HEK293 (cell line): ENCODE measurements around the gene WNT9B.

Experiments used
- CTCF ChIA-PET: fragments of 350-600 bp; formaldehyde crosslinking; extraction: SDS; loops from one replicate; lab custom pipeline; 2021; ENCODE audit warnings: antibody characterized with exemption; lab: Yijun Ruan, JAX
- POLR2A ChIA-PET: fragments of 300-600 bp; formaldehyde crosslinking; extraction: SDS; loops from one replicate; lab custom pipeline; 2020; ENCODE audit warnings: antibody characterized with exemption, inconsistent platforms; lab: Yijun Ruan, JAX
- H3K27ac ChIP-seq: fragments of 200-500 bp; sonication (Bioruptor generic); 2 replicates; pipeline ENCODE4 v1.5.1; 2014; ENCODE audit warnings: low read depth, low read length, control low read depth, inconsistent platforms; ENCODE audit errors: extremely low read depth
- H3K36me3 ChIP-seq, 2 experiments: fragments of 200-500 bp in 1 of 2; sonication (Bioruptor generic) in 1 of 2; 1 replicate in 1 of 2; 2 replicates in 1 of 2; pipeline ENCODE4 v1.5.1; 2014 to 2017; ENCODE audit warnings: inconsistent platforms in 2 of 2, low read length in 2 of 2; ENCODE audit not compliant: control insufficient read depth in 2 of 2, insufficient read depth in 1 of 2
- H3K4me1 ChIP-seq: fragments of 200-500 bp; sonication (Bioruptor generic); 2 replicates; pipeline ENCODE4 v1.5.1; 2014; ENCODE audit warnings: mild to moderate bottlenecking, low read length, inconsistent platforms; ENCODE audit not compliant: control insufficient read depth, insufficient read depth
- H3K4me3 ChIP-seq: 2 replicates; pipeline ENCODE4 v1.5.1; 2011; ENCODE audit warnings: low read depth, mild to moderate bottlenecking, control low read depth, low read length, moderate library complexity
- H3K9me3 ChIP-seq: fragments of 200-500 bp; sonication (Bioruptor generic); 2 replicates; pipeline ENCODE4 v1.5.1; 2014; ENCODE audit warnings: low read depth, low read length, inconsistent platforms; ENCODE audit not compliant: control insufficient read depth, insufficient read depth
- GLI2 ChIP-seq: fragments of 450-650 bp; formaldehyde crosslinking; IDR thresholded peaks from 2 replicates; pipeline ENCODE4; 2017; ENCODE audit warnings: missing biosample characterization, missing genetic modification characterization, low read depth, borderline replicate concordance
- KLF17 ChIP-seq: fragments of 450-650 bp; formaldehyde crosslinking; IDR thresholded peaks from 2 replicates; pipeline ENCODE4 v1.5.1; 2016; ENCODE audit warnings: missing biosample characterization, missing genetic modification characterization
- MYNN ChIP-seq: fragments of 450-650 bp; formaldehyde crosslinking; IDR thresholded peaks from 2 replicates; pipeline ENCODE4 v1.5.1; 2016; ENCODE audit warnings: missing biosample characterization, missing genetic modification characterization, borderline replicate concordance
- PRDM10 ChIP-seq: fragments of 450-650 bp; formaldehyde crosslinking; IDR thresholded peaks from 2 replicates; pipeline ENCODE4 v1.5.1; 2016; ENCODE audit warnings: missing biosample characterization, missing genetic modification characterization
- RBAK ChIP-seq: fragments of 450-650 bp; formaldehyde crosslinking; IDR thresholded peaks from 2 replicates; pipeline ENCODE4 v1.5.1; 2016; ENCODE audit warnings: missing biosample characterization, missing genetic modification characterization
- SP2 ChIP-seq: fragments of 450-650 bp; formaldehyde crosslinking; IDR thresholded peaks from 2 replicates; pipeline ENCODE4 v1.5.1; 2016; ENCODE audit warnings: missing biosample characterization, missing genetic modification characterization
- SP7 ChIP-seq: fragments of 450-650 bp; formaldehyde crosslinking; IDR thresholded peaks from 2 replicates; pipeline ENCODE4 v1.5.1; 2016; ENCODE audit warnings: missing biosample characterization, missing genetic modification characterization
- TSHZ1 ChIP-seq: fragments of 450-650 bp; formaldehyde crosslinking; IDR thresholded peaks from 2 replicates; pipeline ENCODE4 v1.5.1; 2016; ENCODE audit warnings: missing biosample characterization, missing genetic modification characterization, borderline replicate concordance
- ZBTB20 ChIP-seq: fragments of 450-650 bp; formaldehyde crosslinking; IDR thresholded peaks from 2 replicates; pipeline ENCODE4 v1.5.1; 2016; ENCODE audit warnings: missing biosample characterization, missing genetic modification characterization
- ZBTB21 ChIP-seq: fragments of 450-650 bp; formaldehyde crosslinking; IDR thresholded peaks from 2 replicates; pipeline ENCODE4 v1.5.1; 2017; ENCODE audit warnings: missing biosample characterization, missing genetic modification characterization
- ZBTB48 ChIP-seq: fragments of 450-650 bp; formaldehyde crosslinking; IDR thresholded peaks from 2 replicates; pipeline ENCODE4 v1.5.1; 2016; ENCODE audit warnings: missing biosample characterization, missing genetic modification characterization
- ZNF121 ChIP-seq: fragments of 450-650 bp; formaldehyde crosslinking; IDR thresholded peaks from 2 replicates; pipeline ENCODE4 v1.5.1; 2016; ENCODE audit warnings: missing biosample characterization, missing genetic modification characterization
- ZNF133 ChIP-seq: fragments of 450-650 bp; formaldehyde crosslinking; IDR thresholded peaks from 2 replicates; pipeline ENCODE4 v1.5.1; 2016; ENCODE audit warnings: missing biosample characterization, missing genetic modification characterization
- ZNF184 ChIP-seq: fragments of 450-650 bp; IDR thresholded peaks from 2 replicates; pipeline ENCODE4 v1.5.1; 2018; ENCODE audit warnings: missing biosample characterization, mild to moderate bottlenecking, missing genetic modification characterization
- ZNF362 ChIP-seq: fragments of 450-650 bp; formaldehyde crosslinking; IDR thresholded peaks from 2 replicates; pipeline ENCODE4 v1.5.1; 2016; ENCODE audit warnings: missing biosample characterization, missing genetic modification characterization
- ZNF664 ChIP-seq: fragments of 450-650 bp; formaldehyde crosslinking; IDR thresholded peaks from 2 replicates; pipeline ENCODE4 v1.5.1; 2016; ENCODE audit warnings: missing biosample characterization, missing genetic modification characterization
- ZNF677 ChIP-seq: fragments of 450-650 bp; IDR thresholded peaks from 2 replicates; pipeline ENCODE4 v1.5.0; 2018; ENCODE audit warnings: missing biosample characterization, mild to moderate bottlenecking, missing genetic modification characterization, moderate library complexity
- ZNF776 ChIP-seq: fragments of 450-650 bp; formaldehyde crosslinking; IDR thresholded peaks from 2 replicates; pipeline ENCODE4 v1.5.0; 2017; ENCODE audit warnings: missing biosample characterization, missing genetic modification characterization, borderline replicate concordance
- ZNF843 ChIP-seq: fragments of 450-650 bp; formaldehyde crosslinking; IDR thresholded peaks from 2 replicates; pipeline ENCODE4 v1.5.1; 2016; ENCODE audit warnings: missing biosample characterization, missing genetic modification characterization
- ZSCAN30 ChIP-seq: fragments of 450-650 bp; IDR thresholded peaks from 2 replicates; pipeline ENCODE4 v1.5.1; 2018; ENCODE audit warnings: missing biosample characterization, mild to moderate bottlenecking, missing genetic modification characterization, moderate library complexity

WNT9B gene

GRCh38 chr17:46832945-46833839 is 18.2 kb upstream of the WNT9B start (continued):
- TF ChIP-seq KLF17 (tag by site-specific recombination) (peak; percentile 72; the same call in 1 of the 2 replicates), SP2 (tag by site-specific recombination) (0 out of 2 replicates have a peak, but pooled peaks have one; percentile 9), PRDM10 (tag by site-specific recombination) (peak; percentile 42; the same call in 1 of the 2 replicates), ZBTB20 (tag by site-specific recombination) (0 out of 2 replicates have a peak, but pooled peaks have one; percentile 54), ZBTB21 (tag by site-specific recombination) (peak; percentile 86), ZBTB48 (tag by site-specific recombination) (peak; percentile 42; the same call in 1 of the 2 replicates)

- TF ChIP-seq ZNF121 (tag by site-specific recombination) (peak; percentile 72), ZNF184 (no peak)
- TF ChIP-seq, all 188 proteins: peak for 1
- POLR2A ChIA-PET = interaction anchor here (0.7 to 1.1 kb wide), 2 partner anchors 40 to 109 kb away, joined by 3 read pairs; no protein-coding TSS in a partner anchor
- Histone ChIP-seq H3K36me3 (no peaks in the 10 kb centered on the region), H3K9me3 (no peaks in the 10 kb centered on the region), H3K4me3 (no peak overlapping the region), H3K4me1 (no peaks in the 10 kb centered on the region), H3K27ac (no peak overlapping the region)
- CTCF ChIA-PET = interaction anchor here (0.6 to 1.8 kb wide), 9 partner anchors 9 to 554 kb away, joined by 3 to 9 read pairs (median 4); no protein-coding TSS in a partner anchor
Measured at GRCh38 chr17:46833840-46834208, 17.6 kb upstream of the WNT9B start.

- H3K36me3 ChIP-seq = no peaks in the 10 kb centered on the region
- CTCF ChIA-PET = interaction anchor here (0.6 to 2.2 kb wide), 24 partner anchors 9 to 157 kb away, joined by 3 to 19 read pairs (median 4); no protein-coding TSS in a partner anchor
- POLR2A ChIA-PET = interaction anchor here (0.5 kb wide), 1 partner anchor 66 kb away, joined by 3 read pairs; no protein-coding TSS in a partner anchor
- no peak overlapping the region for H3K4me3 ChIP-seq
- H3K9me3 ChIP-seq = no peaks in the 10 kb centered on the region
- no peaks in the 10 kb centered on the region for H3K4me1 ChIP-seq
- H3K27ac ChIP-seq = no peak overlapping the region
- TF ChIP-seq ZNF843 (tag by site-specific recombination) (no peak), RBAK (no peak), ZNF362 (no peak), SP7 (no peak), TSHZ1 (tag by site-specific recombination) (no peak), GLI2 (tag by site-specific recombination) (no peak), KLF17 (tag by site-specific recombination) (no peak), ZNF133 (tag by site-specific recombination) (no peak), ZNF677 (tag by site-specific recombination) (no peak), ZNF664 (tag by site-specific recombination) (no peak), MYNN (tag by site-specific recombination) (no peak), ZSCAN30 (tag by site-specific recombination) (no peak), ZNF776 (tag by site-specific recombination) (no peak)
Measured at GRCh38 chr17:46834846-46835245, 16.5 kb upstream of the WNT9B start.
